ENCODE data around the gene SLC46A2.

Gene SLC46A2

DNA sequence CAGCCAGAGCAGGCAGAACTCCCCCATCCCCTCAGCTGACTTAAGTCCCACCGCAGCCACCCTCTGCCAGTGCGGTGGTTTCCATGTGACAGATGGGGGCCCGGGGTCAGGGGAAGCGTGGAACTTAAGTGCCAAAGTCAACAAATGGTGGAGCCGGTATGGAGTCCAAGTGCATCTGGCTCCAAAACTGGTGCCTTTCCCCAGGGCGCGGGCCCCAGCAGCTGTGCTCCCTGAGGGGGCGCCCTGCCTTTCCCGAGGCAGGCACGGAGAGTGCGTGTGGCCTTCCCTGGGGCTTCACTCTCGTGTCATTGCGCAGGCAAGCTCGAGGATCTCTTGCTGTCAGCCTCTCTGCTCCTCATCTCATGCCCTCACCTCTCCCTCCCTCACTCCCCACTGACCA lies 33.8 kb downstream of the SLC46A2 start:
- no peak for DNase-seq

DNA sequence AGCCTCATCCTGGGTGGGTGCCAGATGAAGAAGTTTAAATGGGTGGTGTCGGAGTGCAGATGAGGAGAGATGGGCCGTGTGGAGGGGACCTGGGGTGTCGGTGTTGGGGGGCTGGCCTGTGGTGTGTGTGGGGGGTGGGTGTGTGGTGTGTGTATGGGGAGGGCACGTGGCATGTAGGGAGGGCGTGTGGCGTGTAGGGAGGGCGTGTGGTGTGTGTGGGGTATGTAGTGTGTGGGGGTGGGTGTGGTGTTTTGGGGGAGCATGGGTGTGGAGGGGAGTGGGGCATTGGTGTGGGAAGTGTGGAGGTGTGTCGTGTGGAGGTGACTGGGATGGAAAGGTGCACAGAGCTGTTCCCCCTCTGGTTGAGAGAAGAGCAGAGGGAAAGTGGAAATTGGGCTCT lies 34.5 kb downstream of the SLC46A2 start:
- DNase-seq: no peak

- no peak for DNase-seq
These were observed 36.0 kb downstream of the SLC46A2 start for GRCh38 chr9:112854657-112855056.

DNA sequence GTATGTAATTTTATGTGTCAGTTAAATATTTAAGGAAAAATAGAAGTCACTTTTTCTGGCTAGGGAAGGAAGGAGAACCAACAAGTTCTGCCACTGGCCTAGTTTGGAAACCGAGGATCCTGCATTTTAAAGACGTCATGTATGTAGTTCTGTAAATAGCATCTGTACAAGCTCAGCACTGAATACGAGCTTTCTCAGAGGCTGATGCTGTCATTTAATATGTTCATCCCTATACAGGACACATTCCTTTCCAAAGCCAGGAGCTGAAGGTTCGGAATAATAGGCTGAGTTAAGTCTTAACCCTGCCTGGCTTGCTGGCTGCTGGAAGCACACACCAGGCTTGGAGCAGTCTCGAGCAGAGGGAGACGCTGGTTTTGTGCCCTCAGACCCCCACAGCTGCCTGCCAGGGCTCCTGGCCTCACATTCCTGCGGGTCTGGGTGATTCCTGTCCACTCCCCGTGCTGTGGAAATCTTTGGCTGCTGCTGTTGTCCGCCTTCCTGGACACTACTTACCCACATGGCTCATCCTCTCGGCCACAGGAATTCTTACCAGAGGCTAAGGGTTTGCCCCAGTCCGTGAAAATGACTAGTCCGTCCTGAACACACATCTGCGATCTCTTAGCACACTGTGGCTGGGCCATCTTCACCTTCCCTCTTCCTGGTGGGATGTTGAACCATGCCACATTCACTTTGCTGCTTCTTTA lies 36.6 kb downstream of the SLC46A2 start:
- DNase-seq: no peak

GRCh38 chr9:112852741-112853504 lies 37.8 kb downstream of the SLC46A2 start:
- no peak for DNase-seq

GRCh38 chr9:112850840-112851239 lies 39.8 kb downstream of the SLC46A2 start:
- no peak for DNase-seq

DNA sequence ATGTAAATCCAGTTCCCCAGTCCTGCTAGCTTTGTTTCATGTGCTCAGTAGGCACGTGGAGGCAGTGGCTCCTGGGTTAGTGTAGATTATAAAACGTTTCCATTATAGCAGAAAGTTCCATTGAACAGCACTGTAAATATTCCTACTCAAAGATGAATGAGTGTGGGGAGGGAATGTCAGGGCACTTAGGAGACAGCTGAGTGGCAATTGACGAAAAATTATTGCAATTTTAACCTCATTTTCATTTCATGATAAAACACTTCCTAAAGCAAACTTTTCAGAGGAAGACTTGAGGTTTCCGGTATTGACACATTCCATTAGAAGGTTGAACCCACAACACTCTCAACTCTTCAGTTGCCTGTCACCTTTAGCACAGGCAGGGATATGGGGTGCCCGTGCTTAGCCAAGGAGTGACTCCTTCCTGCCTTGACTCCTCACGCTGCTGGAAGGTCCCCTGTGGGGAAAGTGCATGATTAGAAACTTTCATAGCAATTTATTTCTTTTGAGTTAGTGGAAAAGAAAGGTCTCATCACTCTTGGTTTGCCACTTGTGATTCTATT lies 41.2 kb downstream of the SLC46A2 start:
- no peak for DNase-seq

- no peak for DNase-seq
These were observed 42.1 kb downstream of the SLC46A2 start for GRCh38 chr9:112848316-112849151.

DNA sequence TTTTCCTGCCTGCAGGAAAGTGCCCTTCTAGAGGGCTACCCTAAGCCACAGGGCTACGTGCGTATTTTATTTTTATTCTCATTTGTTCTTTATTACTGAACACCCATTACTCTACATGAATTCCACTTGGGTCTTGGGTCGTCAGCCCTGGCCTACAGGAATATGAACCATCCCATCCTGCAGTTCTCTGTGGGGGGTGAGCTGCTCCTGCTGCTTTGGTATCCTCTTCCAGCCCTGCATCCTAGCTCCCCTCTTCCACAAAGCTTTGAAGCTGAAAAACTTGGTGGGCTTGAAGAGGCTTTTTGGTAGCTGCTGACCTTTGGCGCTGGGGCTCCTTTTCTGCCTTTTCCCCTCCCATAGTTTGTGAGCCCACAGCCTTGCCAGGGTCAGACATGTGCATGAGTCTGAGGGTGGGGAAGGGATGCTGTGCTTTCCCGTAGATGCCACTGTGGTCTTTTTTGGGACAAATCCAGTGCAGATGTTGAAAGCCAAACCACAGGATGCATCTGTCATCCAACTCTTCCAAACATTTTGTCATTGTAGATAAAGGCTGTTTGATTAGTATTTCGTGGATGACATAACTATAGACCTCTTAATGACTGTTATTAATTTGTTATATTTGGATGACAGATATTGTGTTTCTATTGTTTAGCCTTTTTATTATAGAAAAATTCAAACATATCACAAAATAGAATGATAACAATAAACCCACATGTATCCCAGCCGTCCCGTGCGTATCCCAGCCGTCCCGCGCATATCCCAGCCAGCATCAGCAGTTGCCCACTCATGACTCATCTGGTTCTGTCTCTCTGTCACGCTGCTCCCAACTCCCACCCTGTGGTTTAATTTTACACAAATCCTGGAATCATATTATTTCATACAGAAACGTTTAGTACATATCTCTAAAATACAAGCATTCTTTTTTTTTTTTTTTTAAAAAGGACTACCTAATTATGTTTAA lies 43.9 kb downstream of the SLC46A2 start:
- DNase-seq: no peak

- peak; percentile 71 for DNase-seq
These were observed 45.7 kb downstream of the SLC46A2 start for GRCh38 chr9:112844771-112845542.

DNA sequence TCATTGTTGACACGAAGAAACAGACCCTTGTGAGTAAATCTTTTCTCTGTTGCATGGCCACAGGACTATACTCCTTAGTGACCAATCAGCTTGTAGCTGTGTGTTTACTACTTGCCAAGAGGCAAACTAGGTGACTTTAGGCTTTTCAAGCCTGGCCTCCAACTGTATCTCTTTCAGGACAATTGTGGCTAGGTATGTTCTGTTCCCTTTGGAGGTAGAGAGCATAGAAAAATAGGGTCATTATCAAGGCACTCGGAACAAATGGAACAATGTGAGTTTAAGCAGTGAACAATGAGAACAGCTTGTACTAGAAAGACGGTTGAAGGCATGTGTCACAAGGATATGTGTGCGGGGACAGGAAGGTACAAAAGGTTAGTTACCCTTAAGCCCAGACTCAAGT lies 48.1 kb downstream of the SLC46A2 start:
- DNase-seq: no peak

- no peak for DNase-seq
These were observed 49.4 kb downstream of the SLC46A2 start for GRCh38 chr9:112841261-112841660.

DNA sequence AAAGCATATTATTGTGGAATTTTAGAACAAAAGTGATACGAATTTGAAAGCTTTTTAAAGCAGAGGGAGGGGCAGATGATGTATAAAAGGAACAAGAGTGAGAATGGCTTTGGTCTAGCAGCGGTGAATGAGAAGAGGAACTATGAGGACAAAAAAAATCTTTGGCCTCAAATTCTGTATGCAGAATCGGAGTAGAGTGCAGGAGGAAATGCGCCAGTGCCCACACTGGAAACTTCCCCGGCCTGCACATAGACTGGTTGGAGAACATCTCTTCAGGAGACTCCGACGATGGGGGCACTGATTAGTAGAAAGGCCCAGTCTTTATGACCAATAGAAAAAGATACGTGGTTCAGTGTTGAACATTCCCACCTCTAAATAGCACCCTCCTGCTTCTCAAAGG lies 51.3 kb downstream of the SLC46A2 start:
- no peak for DNase-seq

- DNase-seq: no peak
These were observed 52.3 kb downstream of the SLC46A2 start for GRCh38 chr9:112838342-112838741.

DNA sequence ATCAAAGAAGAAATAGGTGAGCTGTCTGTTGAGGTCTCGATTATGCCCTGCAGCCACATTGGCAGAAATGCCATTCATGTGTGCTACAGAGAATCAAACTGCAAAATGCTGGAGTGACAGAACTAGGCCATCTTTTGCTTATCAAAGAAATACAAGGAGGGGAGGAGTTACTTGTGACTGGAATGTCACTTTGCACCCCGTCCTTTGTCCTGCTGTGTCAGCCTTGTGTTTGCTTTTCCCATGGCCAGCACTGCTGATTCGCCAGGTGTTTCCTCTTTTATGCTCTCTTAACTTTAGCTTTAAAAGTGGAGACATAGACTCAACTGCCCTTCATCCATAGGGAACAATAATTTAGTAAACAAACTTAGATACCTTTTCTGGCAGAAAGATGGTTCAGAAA lies 54.3 kb downstream of the SLC46A2 start:
- DNase-seq: no peak

- DNase-seq: no peak
These were observed 57.6 kb downstream of the SLC46A2 start for GRCh38 chr9:112833081-112833480.

DNA sequence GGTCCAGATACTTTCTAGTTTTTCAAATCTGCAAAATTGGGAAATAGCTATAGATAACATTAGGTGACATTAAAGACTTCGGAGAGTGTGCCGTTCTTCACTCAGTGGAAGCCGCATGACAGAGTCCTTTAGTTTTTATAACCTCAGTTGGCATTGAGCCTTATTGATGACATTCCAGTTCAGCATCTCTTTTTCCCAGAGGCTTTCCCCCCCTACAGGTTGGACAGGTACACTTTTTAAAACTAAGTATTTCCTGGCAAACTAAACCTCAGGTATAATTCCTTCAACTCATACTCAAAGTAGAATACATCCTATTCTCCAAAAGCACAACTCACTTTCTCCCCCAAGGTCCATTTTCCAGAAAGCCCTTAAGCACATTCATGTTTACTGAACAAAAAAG lies 58.7 kb downstream of the SLC46A2 start:
- no peak for DNase-seq

DNA sequence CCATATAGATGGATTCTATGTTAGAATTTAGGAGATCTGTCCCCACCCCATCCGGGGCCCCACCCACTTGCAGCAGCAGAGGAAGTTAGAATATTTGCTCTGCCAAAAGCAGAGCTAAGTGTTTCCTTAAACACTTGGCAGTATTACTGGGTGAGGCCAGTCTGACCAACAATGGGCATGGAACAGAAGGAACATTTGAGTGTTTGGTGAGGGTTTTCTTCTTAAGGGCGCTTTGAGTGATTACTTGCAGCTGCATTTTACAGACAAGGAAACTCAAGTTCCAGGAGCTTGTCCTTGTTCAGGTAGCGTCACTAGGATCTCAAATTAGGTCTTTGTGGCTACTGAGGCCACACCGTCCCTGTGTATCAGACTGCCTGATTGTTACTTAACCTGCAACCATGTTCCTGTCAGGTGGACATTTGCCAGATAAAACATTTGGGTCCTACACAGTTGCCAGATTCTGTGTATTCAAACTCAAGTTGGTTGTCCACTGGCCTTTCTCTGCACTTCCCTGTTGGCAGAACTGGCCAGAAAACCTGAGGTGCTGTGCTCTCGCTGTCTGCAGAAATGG lies 59.3 kb downstream of the SLC46A2 start:
- DNase-seq: no peak

Data from CD4-positive, alpha-beta T cell treated with Interleukin-21 for 1 hour (primary cell).